Activated CD4-positive, alpha-beta T cell treated with anti-CD3 and anti-CD28 coated beads for 1 hour (primary cell): Measurements from ENCODE around the gene RPS6KL1.

Source experiments
- DNase-seq: peaks from one replicate; pipeline ENCODE4 v3.0.0-alpha.2; 2020

The RPS6KL1 gene

DNA sequence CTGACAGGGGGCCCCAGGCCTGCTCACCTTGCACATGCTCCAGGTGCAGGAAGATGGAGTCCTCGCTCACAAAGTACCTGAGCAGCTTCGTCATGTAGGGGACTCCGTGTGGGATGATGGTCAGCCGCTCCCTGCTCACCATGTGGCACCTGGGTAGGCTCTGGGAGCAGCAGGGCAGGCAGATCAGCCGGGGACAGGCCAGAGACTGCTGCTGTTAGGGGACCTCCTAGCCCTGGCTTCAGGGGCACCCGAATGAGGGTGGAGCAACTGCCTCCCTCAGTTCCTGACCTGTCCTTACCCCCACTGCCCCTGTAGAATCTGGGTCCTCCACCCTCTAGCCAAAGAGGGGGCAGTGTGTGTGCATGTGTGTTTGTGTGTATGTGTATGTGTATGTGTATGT lies 11.8 kb downstream of the RPS6KL1 start:
- DNase-seq = no peak

DNA sequence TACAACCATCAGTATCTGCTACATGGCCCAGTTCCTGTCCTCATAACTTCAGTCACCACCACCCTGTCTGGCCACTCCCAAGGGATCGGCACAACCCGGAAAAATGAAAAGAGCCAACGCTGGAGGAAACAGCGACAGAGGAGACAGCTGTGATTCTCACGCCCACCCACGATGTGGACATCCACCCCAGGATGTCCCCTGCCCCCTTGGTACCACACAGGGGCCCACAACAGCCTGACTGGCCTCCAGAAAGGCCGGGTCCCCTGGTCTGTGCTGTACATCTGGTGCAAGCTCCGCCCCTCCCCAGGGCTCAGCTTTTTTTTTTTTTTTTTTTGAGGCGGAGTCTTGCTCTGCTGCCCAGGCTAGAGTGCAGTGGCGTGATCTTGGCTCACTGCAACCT lies 12.5 kb downstream of the RPS6KL1 start:
- no peak for DNase-seq

DNA sequence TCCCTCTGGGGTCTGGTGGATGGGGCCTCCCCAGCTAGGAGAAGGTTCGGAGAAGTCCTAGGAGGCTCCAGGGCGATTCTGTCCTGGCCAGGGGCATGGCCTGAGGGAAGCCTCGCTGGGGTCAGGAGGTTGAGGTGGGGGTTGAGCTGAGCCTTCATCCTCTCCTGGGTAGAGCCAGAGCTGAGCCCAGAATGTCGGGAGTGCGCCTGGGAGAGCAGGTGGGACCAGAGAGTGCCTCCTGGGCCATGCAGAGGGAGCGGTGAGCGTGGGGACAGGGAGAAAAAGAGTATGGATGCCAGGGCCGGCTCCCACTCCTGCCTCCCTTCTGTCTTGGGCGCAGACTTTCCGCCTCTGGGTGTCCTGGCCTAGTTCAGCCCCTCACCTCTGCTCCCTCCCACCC lies 13.1 kb downstream of the RPS6KL1 start:
- DNase-seq = no peak

DNA sequence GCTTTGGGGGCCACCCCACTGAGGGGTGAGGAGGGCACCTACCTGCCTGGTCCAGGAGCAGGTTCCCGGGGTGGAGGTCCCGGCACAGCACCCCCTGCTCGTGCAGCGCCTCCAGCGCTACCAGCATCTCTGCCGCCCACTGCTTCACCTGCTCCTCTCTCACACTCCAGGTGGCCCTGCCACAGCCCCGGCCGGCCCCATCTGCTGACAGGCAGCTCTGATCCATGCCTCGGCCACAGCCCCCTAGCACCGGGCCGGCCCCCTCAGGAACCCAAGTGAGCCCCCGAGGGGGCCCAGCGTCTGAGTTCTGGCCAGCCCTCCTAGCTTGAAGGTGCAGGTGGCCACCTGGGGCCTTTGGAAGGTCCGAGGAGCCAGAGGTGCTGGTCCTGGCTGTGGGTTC lies 13.6 kb downstream of the RPS6KL1 start:
- DNase-seq = no peak

DNA sequence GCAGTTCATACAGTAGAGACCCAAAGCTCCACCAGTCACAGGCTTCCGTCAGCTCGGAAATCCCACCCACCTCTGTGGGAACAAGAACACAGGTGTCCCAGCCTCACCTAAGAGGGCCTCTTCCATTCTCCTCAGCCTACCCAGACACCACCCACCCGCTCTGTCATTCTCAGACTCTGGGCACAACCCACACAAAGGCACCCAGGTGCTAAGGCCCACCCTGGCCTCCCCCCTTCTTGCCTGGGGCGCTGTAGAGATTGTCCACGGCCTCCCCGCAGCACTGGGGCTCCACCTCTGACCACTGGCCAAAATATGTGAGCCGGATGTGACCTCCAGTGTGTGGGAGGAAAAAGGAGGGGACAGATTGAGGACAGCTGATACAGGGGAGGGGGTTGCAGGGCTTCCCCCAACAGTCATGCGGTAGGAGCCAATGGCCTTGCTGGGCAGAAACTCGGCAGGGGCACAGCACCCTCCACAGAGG lies 14.2 kb downstream of the RPS6KL1 start:
- no peak for DNase-seq

DNA sequence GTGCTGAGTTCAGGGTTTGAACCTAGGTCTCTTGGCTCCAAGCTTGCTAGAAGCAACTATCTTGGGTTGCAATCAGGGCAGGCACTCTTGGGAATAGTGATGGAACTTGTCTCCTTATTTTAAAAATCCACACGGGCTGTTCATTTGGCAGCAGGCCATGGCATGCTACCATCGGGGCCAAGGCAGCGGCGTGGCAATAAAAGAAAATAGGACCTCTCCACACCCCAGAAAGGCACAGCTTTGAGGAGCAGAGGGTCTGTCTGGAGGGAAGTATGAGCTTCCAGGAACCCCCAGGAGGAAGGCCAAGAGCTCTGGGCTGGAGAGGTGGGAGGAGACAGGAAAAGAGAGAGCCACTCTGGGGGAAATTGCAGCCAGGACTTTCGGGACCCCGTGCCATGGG lies 15.3 kb downstream of the RPS6KL1 start:
- no peak for DNase-seq

DNA sequence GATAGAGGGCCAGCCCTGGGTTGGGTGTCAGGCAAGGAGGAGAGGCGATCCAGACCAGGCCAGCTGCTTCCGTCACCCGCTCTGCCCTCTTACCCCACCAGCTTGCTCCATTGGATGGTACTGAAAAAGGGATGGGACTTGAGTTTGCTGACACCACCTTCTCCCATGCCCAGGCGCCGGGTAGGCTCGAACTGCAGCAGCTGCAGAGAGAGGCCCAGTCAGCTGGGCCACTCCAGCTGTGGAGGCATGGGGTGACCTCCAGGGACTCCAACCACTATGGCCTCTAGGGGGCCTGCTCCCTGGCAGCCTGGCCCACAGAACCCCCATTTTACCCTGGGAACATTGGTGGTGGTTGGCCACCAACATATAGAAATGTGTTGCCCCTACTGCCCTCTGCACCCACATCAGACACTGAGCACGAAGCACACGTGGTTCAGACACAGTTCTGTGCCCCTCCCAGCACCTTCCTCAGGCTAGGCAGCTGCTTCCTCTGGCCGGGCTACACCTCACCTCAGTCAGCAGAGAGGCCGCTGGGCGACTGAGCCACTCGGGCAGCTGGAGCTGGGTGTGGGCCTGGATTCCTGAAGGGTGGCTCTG lies 16.0 kb downstream of the RPS6KL1 start:
- no peak for DNase-seq

DNA sequence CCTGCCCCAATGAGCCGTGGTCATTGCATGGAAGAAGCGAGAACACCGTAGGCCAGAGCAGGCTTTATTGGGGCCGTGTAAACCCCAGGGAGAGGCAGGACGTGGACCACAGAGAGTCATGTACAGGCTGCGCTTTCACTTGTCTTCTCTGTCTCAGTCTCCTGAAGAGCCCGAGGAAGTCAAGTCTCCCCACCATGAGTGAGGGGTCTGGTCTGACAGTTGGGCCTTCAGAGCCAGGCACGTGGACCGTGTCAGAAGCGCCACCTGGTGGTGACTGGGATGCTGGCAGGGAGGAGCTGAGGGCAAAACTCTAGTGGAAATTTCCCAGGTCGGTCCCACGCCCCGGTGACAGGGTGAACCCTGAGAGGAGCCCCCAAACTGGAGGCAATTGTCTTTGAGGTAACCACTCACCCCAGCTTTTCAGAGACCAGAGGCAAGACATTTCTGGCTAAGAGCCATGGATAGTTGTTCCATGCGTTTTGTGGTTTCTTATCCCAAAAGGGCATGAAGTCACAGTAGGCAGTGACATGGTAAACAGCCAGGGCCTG lies 17.4 kb downstream of the RPS6KL1 start:
- DNase-seq = peak; percentile 69

DNA sequence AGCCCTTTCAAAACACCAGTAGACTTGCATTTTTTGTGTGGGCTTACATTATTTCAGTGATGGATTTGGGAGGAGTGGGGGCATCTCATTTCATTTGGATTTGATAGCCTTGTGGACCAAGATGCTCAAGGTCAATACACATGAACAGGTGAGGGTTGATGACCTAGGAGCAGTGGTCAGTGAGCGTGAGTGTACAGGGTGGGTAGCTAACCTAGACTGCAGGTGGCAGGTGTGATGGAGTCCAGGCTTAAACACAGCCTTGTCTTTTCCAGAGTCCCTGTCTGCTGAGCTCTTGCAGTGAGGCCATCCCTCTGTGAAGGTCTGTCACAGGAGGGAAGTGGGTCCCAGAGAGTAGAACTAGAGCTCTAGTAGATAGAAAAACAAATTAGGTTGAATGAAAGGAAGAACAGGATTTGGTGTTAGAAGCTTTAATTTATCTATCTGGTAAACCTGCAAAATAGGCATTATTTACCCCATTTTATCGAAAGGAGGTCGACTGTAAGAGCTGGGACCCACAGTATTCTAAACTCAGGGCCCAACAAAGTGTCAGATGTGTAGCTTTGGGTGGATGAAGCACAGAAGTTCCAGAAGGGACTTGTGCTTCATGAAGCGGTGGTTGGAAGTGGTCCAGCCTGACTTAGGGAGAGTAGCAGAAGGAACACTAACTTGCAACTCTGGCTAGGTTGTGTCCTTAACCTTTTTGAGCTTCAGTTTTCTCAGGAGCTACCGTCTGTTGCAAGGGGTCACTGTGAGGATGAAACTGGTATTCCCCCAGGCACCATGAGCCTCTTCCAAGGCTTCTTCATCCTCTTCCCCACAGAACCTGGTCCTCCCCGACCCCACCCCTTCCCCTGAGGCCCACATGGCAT lies 18.2 kb downstream of the RPS6KL1 start:
- no peak for DNase-seq

DNA sequence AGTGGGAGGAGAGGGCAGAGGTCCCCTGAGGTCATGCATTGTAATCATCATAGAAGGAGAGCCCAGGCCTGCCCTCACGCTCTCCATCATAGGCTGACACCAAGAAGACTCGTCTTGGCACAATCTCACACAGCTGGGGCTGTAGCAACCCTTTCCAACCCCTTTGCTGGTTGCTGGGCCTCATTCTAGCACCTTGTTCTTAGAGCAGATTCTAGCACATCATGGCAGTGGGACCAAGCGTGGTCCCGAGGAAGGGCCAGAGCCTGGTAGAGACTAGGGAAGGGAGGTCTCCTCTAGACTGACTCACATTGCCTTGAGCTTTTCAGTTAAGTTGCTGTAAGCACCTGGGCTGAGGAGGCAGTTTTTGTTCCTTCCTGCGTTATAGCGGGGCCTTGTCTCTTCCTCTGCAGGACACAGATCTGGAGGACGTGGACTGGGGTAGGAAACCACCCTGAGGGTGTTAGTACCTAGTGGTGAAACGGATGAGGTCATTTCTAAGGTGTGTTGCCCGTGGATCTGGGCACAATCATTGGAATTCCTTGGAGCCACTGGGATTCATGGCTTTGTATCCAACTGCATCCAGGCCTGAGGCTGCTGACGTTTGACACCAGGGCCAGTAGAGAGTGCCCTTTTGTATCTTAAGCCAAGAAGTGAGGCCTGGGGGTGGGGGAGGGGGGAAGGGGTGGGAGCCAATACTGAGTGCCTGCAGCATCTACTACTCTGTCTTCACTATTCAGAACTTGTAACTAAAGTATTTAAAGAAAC lies 19.9 kb downstream of the RPS6KL1 start:
- no peak for DNase-seq

DNA sequence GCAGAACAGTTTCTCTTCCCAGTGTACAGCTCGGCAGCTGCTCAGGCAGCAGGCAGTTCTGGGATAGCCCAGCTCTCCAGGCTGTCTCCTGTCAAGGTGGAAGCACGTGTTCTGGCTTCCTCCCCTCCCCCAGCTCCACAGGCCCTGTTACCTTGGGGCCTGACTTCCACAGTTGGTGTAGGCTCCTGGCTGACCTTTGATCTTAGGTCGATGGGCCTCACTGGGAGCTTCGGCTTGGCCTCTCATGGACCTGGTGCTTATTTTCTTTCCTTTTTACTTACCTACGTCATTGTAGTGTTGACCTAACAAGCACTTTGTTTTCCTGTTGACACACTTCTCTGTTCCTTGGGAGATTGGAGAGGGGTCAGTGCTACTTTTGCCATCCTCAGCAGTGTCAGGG lies 24.4 kb downstream of the RPS6KL1 start:
- no peak for DNase-seq

DNA sequence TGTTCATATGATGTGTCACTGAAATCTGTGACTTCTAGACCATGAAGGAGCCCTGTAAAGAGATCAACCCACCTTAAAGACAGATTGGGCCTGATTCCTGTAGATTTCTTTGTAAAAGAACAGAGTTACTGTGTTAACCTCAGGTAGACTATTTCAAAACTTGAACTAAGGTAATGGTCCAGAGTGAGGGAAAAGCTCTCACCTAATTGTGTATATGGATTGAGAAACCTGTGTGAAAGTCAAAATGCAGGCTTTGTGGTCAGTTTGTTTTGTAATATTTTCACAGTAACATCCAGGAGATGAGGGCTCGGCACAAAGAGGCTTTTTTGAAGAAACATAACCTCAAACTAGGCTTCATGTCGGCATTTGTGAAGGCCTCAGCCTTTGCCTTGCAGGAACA lies 25.0 kb downstream of the RPS6KL1 start:
- no peak for DNase-seq

DNA sequence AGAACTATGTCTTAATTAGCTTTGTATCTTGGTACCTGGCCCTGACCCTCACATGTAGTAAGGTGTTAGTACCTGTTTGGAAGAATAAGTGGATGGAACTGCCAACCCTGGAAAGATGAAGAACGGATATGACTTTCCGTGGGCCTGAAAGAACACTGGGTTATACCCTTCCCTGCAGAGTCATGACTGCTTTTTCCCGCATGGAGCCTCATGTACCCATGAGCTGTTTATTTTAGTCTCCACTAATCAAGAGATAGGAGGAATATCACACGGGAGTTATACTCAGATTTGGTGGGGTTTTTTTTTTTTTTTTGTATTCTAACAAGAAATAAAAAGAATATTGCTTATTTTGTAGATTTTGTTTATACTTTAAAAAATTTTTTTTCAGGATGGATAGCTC lies 25.4 kb downstream of the RPS6KL1 start:
- no peak for DNase-seq

DNA sequence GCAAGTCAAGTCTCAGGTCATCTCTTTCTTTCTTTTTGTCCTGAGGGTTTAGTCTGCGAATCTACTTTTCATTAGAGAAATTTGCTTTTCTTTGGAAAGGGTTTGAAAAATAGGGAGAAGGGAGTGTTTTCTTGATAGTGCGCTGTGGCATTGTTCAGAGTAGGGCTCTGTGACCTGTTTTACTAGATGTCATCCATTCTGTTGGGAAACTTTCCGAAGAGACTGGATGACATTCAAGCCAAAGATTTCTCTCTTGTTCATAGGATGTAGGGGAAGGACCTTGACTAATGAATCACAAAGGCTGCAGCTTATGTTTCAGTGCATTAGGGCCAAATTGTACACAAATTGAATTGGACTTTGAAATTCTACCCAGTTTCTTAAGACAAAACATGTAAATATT lies 26.7 kb downstream of the RPS6KL1 start:
- no peak for DNase-seq

DNA sequence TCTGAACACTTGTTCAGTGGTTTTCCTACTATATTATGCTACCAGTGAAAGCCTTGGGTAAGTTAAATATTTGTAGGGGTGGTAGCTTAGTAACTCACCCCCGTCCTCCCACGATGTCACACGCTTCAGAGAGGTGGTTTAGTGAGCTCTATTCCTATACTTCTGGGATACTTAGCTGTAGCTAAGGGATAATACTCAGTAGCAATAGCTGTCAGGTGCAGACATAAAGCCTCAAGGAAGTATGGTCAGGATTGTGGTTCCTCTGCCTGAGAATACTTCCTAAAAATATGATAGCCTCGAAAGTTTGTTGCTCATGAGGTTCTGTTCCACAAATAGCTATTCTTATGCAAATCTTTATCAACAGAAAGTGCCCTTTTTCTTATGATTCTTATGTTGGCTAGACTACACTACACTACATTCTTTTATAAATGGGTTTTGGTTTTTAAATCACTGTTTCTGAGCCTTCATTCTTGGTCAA lies 29.4 kb downstream of the RPS6KL1 start:
- no peak for DNase-seq

DNA sequence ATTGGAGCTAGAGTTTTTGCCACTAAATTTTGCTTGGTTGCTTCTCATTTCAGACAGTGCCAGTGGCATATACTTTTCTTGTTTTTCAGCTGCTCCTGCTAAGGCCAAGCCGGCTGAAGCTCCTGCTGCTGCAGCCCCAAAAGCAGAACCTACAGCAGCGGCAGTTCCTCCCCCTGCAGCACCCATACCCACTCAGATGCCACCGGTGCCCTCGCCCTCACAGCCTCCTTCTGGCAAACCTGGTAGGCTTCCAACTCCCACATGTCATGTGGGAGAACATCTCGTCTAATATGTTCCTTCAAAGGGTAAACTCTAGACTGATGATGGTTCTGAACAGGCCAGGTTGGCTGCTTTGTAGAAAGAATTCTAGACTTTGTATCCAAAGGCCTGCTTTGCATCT lies 30.3 kb downstream of the RPS6KL1 start:
- DNase-seq = no peak

DNA sequence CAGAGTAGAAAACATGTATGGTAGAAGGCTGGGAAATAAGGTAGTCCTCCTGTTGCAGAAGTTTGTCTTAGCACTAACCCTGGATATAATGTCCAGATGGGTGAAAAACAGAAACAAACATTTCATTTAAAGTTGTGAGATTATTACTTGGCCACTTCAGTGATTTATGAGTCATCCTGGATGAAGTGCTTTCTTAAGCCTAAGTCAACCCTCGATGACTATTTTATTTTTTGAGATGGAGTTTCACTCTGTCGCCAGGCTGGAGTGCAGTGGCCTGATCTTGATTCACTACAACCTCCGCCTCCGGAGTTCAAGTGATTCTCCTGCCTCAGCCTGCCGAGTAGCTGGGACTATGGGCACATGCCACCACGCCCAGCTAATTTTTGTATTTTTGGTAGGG lies 31.2 kb downstream of the RPS6KL1 start:
- DNase-seq = no peak

DNA sequence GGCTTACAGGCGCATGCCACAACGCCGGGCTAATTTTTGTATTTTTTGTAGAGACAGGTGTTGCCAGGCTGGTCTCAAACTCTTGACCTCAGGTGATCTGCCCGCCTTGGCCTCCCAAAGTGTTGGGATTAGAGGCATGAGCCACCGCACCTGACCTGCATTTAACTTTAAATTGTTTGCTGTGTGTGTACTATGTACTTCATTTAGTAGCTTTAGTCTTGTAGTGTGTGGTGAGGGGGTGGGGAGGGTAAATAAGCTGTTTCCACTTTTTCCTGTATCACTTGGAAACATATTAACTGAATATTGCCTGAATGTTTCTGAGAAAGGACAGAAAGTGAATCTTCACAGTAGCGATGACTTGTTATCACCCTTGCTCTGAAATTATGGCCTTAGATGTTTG lies 32.8 kb downstream of the RPS6KL1 start:
- DNase-seq = no peak

DNA sequence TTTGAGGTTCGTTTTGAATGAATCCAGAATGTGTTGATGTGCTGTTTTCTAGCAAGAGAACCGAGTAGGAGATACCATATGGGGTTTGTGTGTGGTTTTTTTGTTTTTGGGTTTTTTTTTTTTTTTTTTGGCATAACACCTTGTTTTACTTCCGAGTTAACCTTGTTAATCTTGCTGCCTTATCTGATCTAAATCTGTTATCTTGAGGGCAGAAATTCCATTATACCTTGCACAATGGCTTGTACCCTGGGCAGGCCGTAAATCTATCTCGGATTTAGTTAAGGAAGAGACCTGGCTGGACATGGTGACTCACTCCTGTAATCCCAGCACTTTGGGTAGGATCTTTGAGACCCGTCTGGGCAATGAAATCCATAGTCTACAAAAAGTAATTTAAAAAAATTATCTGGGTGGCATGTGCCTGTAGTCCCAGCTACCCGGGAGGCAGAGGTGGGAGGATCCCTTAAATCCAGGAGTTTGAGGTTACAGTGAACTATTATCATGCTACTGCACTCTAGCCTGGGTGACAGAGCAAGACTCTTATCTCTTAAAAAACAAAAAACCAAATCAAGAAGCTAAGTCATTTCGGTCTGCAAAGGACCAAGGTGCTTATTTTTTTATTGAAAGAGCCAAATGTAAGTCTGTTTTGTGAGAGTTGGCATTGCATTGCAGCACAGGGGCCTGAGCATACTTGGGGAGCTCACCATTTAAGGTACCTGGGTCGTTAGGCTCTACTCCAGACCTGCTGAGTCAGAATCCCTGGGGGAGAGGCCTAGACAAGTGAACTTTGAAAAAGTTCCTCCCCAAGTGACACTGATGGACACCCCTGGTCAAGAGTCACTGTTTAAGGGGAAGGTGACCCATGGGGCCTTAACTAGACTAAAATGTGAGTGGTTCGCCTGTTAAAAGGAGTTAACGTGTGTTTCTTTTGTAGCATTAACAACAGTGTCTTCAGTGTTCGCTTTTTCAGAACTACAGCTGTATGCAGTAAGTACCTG lies 34.6 kb downstream of the RPS6KL1 start:
- no peak for DNase-seq

DNA sequence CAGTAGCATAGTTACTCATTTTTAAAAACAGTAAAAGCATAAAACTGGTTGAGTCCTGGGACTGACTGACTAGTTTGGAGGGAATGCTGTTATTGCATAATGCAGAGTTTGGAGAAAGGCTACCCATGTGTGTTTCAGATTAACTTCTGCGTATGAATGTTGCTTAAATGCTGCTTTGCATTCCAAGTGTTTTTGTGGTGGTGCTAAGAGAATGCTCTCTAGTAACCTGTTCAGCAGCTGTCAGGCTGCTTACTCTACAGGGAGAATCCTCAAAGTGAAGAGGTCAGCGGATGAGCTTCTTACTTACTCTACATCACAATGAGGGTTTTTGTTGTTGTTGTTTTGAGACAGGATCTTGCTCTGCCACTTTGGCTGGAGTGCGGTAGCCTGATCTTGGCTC lies 37.1 kb downstream of the RPS6KL1 start:
- DNase-seq = no peak

DNA sequence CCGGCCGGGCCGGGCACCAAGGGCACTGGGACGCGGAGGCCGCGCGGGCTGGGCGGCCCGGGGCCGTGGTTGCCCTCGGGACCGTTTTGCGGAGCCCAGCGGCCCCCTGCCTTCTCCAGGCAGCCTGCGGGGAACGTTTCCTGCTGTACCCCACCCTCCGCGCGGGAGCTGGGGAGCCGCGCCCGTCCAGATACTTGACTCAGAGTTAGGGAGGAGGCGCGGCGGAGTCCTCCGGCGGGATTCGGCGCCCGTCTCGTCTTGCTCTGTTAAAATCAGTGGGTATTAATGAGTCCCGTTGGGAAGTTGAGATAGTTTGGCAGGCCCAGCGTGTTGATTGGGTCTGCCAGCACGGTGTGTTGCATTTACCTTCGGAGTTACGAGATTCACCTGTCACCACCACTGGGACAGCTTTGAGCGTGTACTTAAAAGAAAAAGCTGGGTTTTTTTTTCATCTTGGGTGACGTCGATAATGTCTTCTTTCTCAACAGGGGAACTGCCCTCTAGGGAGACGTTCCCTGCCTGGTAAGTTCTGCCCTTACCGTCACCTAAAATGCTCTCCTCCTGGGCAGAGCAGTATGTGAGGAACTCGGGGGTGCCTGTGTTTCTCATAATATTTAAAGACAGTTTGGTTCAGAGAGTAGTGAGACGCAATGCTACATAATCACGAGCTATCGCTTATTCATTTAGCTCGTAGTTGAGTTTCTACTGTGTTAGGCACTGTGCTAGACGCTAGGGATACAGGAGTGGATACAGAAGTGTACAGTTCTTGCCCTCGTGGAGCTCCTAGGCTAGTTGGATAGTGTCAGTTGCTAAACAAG lies 40.7 kb downstream of the RPS6KL1 start:
- DNase-seq = peak; percentile 29
